Measurements from ENCODE around the gene WDR44.

DNA sequence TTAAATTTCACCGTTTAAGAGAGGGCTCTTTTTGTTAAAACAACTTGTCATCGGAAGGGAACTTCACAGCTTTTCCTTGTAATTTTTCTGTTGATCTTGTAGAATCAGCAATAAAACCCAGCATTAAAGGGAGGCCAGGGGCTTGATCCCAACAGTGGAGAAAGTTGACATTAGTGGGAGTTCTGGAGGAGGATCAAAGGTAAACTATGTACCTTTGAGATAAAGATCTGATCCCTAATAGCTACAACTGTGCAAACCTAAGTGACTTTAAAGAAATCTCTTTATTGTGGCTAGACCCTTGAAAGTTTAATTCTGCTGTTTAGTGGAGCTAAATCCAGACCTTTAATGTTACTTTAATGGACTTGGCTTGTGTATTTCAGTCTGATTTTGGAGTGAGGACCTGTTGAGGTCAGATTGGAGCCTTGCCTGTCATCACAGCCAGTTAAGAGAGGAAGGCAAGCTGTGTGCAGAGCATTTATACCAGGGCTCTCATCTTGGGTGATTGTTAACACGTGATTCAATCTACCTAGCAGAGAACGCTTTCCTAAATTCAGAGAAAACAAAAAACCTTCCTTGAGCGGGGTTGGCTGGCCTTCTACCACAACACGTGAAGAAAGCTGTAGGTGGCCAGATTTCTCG, 151.4 kb downstream of the WDR44 start:
- TF ChIP-seq BHLHE40 (IDR thresholded peaks at IDR 0.05; ENCODE audit: borderline replicate concordance in 1 of 2, low read depth in 2 of 2, low read length in 1 of 2), result no peak; a peak in 1 of 4 replicates
- TF ChIP-seq, protein P1, sequence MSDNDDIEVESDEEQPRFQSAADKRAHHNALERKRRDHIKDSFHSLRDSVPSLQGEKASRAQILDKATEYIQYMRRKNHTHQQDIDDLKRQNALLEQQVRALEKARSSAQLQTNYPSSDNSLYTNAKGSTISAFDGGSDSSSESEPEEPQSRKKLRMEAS (IDR thresholded peaks at IDR 0.05; ENCODE audit: low read depth, low read length), result no peak
- peak; percentile 45; the same call in 1 of the 2 replicates for TF ChIP-seq POLR2A (IDR thresholded peaks at IDR 0.05; ENCODE audit: low read depth, low read length)
- no peak for TF ChIP-seq ZBED1 (IDR thresholded peaks at IDR 0.05; ENCODE audit: borderline replicate concordance)
- TF ChIP-seq, protein P2, sequence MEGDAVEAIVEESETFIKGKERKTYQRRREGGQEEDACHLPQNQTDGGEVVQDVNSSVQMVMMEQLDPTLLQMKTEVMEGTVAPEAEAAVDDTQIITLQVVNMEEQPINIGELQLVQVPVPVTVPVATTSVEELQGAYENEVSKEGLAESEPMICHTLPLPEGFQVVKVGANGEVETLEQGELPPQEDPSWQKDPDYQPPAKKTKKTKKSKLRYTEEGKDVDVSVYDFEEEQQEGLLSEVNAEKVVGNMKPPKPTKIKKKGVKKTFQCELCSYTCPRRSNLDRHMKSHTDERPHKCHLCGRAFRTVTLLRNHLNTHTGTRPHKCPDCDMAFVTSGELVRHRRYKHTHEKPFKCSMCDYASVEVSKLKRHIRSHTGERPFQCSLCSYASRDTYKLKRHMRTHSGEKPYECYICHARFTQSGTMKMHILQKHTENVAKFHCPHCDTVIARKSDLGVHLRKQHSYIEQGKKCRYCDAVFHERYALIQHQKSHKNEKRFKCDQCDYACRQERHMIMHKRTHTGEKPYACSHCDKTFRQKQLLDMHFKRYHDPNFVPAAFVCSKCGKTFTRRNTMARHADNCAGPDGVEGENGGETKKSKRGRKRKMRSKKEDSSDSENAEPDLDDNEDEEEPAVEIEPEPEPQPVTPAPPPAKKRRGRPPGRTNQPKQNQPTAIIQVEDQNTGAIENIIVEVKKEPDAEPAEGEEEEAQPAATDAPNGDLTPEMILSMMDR (IDR thresholded peaks at IDR 0.05 in 2 of 3, conservative IDR thresholded peaks at IDR 0.05 in 1 of 3; ENCODE audit: control insufficient read depth in 2 of 3, extremely low read depth in 1 of 3, insufficient read depth in 1 of 3, low read depth in 3 of 3, low read length in 3 of 3), result no peak
- no peak for TF ChIP-seq SUZ12 (IDR thresholded peaks at IDR 0.05; ENCODE audit: unreplicated experiment)

Data from GM12878 (cell line).